ENCODE measurements around the gene CDH13.
"Not testable (repeated sequence)": the region's sequence is repeated elsewhere in the genome, so short reads cannot be mapped to it uniquely, and the experiment has no call there.

Gene CDH13

DNA sequence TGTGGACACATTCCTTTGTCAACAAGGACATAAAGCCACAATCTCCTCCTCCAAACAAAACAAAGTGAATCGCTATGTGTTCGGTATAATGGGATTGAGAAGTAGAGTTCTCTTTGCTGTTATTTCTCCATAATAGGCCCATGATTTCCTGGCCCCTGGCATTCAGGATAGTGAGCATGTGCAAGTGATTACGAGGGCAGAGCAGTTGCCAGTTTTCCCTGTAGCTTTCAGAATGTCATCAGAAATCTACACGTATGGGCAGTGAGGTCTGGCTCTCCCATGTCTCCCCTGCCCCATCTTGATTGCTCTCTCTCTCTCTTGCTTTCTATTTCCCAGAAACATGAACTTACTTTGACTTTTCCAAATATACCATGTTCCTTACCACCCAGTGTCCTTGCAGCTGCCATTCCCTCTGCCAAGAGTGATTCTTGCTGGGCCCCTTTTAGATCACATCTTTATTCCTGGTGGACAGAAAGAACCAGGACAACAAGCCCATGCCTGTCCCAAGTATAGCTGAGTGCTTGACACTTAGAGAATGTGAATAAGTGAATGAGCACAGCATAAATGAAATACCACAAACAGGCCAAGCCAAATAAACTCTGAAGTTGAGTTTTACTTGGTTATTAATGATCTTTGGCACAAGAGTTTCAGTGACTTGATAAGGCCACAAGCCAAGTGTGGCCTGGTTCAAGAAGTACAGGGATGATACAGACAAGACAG is 273.1 kb downstream of the CDH13 start:
- no peak for DNase-seq

- DNase-seq = no peak
Measured at GRCh38 chr16:82900559-82900958, 273.8 kb downstream of the CDH13 start.

DNA sequence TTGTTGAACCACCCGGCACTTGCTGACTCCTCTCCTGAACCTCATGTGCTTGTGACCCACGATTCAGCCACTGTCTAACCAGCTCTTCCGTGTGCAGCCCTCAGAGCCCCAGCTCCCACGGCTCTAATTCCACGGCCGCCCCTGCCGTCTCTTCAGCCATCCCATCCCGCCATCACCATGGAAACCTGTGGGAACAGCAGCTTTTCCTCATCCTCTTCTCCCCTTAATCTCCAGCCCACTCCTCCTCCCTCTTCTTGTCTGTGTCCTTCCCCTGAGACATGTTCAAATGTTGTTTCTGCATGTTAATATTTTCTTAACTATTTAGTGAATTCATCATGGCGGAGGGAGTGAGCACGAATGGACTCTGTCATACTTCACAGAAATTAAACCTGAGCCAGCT is 285.2 kb downstream of the CDH13 start:
- no peak for DNase-seq

DNA sequence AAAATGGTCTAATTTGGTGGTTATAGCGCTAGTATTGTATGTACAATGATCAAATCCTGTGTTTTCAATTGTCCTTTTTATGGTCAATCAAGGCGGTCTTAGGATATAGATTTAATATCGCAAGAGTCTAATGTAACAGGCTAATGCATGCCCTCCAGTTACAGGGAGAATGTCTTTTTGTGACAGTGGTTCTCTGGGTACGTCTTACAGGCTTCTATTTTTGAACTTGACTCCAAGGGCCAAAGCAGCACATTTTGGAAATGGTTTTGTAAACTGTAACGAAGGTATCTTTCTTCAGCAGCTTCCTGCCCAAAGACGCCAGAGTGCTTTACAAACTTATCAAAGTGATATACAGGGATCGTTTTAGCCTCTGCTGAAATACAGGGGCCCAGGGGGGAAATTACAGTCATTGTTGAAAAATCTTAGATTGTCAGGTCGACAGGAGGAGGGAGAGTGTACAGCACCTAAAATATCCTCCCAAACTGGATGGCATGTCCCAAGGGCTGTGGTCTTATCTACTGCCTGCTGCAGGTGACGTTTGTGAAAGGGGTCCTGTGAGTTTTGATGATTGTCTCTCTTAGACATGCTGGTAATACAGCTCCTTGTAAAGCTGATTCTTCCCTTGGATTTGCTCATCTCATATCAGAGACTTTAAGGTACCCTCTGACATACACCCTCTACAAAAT is 288.5 kb downstream of the CDH13 start:
- no peak for DNase-seq

- no peak for DNase-seq
Measured at GRCh38 chr16:82917886-82918595, 291.3 kb downstream of the CDH13 start.

- DNase-seq = no peak
Measured at GRCh38 chr16:82924075-82924854, 297.5 kb downstream of the CDH13 start.

- no peak for DNase-seq
Measured at GRCh38 chr16:82926500-82926899, 299.7 kb downstream of the CDH13 start.

GRCh38 chr16:82933933-82934332 is 307.2 kb downstream of the CDH13 start:
- not testable (repeated sequence) for DNase-seq

GRCh38 chr16:82935766-82936165 is 309.0 kb downstream of the CDH13 start:
- DNase-seq = no peak

- no peak for DNase-seq
Measured at GRCh38 chr16:82936941-82937551, 310.3 kb downstream of the CDH13 start.

- DNase-seq = no peak
Measured at GRCh38 chr16:82937926-82938520, 311.3 kb downstream of the CDH13 start.

GRCh38 chr16:82943371-82943770 is 316.6 kb downstream of the CDH13 start:
- DNase-seq = no peak

DNA sequence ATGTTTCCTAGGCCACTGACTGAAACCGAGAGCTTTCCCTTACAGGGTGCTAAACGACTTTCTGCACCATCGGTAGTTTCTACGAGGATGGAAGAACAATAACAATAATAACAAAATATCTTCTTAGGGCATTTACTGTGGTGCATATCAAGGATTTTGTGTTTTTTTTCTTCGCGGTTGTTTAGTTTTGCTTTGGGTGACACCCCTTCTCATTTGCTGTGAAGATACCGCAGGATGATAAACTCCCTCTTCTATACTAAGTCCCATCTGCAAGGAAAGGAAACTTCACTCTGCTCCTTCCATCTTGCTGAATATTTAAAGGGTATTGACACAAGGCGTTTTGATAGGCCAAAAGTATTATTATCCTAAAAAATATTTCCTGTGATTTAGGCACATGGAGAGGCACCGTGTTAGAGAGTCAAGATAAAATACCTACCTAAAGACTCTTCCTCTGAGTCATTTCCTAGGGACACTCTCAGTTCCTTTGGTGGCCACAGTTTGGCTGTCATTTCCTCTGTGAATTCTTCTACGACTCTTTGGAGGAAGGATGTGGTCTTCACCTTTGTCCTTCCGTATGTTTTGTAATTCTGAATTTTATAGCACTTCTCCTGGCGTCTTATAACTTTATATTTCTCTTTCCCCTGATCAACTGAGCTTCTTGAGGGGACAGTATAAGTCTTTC is 318.8 kb downstream of the CDH13 start:
- no peak for DNase-seq

- DNase-seq = no peak
Measured at GRCh38 chr16:82947698-82948097, 320.9 kb downstream of the CDH13 start.

DNA sequence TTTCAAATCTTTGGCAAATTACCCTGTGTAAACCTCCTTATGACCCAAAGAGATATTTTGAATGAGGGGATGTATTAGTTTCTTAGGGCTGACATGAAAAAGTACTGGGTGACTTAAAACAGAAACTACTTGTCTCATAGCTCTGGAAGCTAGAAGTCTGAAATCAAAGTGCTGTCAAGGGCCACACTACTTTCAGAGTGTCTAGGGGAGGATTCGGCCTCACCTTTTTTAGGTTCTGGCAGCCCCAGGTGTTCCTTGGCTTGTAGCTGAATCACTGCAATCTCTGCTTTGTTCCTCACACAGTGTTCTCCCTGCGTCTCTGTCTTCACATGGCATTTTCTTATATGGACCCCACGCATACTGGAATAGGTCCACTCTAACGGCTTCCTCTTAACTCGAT is 322.2 kb downstream of the CDH13 start:
- DNase-seq = no peak

DNA sequence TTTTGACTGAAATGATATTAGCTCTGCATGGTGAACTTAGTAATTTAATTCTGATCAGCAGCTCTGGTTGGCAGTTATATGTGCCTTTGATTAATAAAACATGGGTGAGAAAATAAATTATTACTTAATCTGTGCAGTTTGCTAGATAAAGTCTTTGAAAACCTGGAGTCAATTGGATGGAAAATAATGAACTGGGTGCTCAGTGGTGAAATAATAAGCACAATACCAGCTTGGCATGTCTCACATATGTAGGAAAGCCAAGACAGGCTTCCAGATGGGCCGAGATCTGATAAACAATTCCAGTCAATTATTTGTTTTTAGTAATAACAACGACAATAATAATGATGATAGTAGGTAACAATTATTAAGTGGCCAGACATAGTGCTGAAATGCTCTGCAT is 326.7 kb downstream of the CDH13 start:
- no peak for DNase-seq

- no peak for DNase-seq
Measured at GRCh38 chr16:82954224-82954929, 327.6 kb downstream of the CDH13 start.

DNA sequence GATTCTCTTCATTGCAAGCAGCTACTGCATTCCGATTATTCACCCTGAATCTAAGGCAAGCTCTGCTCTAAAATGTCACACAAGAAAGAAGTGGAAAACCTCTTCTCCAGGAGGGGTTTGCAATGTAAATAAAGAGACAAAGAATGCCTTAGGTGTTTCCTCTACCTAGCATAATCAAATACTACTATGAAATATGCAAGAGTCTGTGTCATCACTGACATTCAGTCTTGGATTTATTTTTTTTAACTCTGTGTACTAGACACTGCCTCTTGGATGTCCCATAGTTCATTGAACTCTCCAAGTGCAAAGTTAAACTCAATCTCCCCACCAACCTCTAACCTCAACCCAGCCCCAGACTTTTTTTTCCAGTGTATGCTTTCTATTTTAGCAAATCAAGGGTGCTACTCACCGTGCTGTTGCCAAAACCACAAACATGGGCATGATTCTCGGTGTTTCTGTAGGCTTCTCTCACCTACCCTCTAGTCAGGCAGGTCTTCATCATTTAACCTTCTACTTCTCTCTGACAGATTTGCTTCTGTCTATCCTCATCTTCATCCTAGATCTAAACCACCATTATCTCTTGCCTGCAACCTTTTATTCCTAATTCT is 329.1 kb downstream of the CDH13 start:
- no peak for DNase-seq

DNA sequence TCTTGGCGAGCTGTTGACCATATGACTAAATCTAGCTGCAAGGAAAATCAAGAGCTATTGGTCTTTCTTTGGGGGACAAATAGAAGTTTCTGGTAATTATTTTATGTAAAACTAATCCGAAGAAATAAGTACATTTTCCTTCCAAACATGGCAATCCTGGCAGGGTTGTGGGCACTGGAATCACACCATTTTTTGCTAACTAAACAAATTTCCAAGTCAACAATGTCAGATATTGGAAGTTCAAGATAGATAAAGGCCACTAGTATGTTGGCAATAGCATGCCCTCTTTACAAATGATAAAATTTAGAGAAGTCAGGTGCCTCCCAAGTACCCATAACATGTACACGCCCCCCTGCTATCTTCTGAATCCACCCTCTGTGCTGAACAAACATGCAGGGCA is 330.4 kb downstream of the CDH13 start:
- no peak for DNase-seq

DNA sequence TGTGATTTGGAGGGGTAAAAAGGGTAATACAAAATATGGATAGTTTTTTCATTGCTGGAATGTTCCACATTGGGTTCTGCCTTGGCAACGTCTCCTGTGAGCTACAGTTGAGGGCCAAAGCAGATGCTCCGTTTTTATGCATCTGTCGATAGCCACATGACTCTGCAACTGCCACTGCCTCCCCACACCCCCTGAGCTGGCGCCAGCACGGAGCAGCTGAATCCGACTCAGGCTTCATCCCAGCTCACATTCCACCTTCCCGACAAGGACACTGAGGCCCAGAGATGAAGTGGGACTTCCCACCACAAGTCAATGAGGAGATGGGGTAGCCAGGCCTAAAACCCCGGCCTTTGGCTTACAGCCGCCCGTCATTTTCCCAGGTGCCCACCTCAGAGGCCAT is 334.1 kb downstream of the CDH13 start:
- no peak for DNase-seq

DNA sequence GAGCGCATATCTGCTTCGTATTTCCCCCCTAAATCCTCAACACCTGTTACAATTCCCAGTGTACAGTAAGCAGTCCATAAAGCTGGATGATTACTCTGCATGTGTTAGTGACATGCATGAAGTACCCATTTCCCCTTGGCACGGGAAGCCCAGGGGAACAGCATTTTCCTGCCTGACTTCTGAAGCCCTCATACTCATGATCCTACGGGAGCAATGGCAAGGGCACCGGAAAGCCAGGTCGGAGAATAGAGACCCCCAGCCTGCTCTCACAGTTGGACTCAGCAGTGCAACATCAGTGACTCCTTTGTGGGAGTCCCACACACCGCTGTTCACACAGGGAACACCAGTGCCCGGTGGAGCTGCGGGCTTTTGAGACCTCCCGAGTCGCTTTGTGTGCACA is 336.9 kb downstream of the CDH13 start:
- no peak for DNase-seq
